Mucosa of gallbladder (tissue), 1 donor: ENCODE measurements around the gene ANKRD12. TPM values are rescaled to one million over a fixed set of nuclear protein-coding genes. Genes with fewer than 3 reads are reported as not detected.
"Not testable (repeated sequence)": the region's sequence is repeated elsewhere in the genome, so short reads cannot be mapped to it uniquely, and the experiment has no call there.

ENCODE experiments used
- DNase-seq: peaks from one replicate; pipeline ENCODE4 v3.0.0-alpha.2; 2020; ENCODE audit warnings: low spot score
- total RNA-seq: library from RNA; stranded (reverse); gene quantifications from one replicate; pipeline ENCODE4 v1.2.1, GENCODE V29; 2021
- donor health status: DM: no; HTN: no; CAD: no.

ANKRD12 gene
- total RNA-seq, 1 donor from 2014 or later = 62.8 TPM

GRCh38 chr18:9232977-9233376 lies 96.4 kb downstream of the ANKRD12 start:
- DNase-seq = no peak

GRCh38 chr18:9233771-9234440 lies 97.3 kb downstream of the ANKRD12 start:
- DNase-seq = no peak

- no peak for DNase-seq
Observed at GRCh38 chr18:9234528-9234927, 97.9 kb downstream of the ANKRD12 start.

GRCh38 chr18:9237981-9238380 lies 101.4 kb downstream of the ANKRD12 start:
- DNase-seq = no peak

- no peak for DNase-seq
Observed at GRCh38 chr18:9239720-9240119, 103.1 kb downstream of the ANKRD12 start.

- no peak for DNase-seq
Observed at GRCh38 chr18:9240270-9240669, 103.7 kb downstream of the ANKRD12 start.

- no peak for DNase-seq
Observed at GRCh38 chr18:9243029-9243428, 106.4 kb downstream of the ANKRD12 start.

- DNase-seq = no peak
Observed at GRCh38 chr18:9244376-9244775, 107.8 kb downstream of the ANKRD12 start.

- DNase-seq = no peak
Observed at GRCh38 chr18:9248661-9249060, 112.1 kb downstream of the ANKRD12 start.

GRCh38 chr18:9249254-9249653 lies 112.7 kb downstream of the ANKRD12 start:
- no peak for DNase-seq

- no peak for DNase-seq
Observed at GRCh38 chr18:9259173-9259572, 122.6 kb downstream of the ANKRD12 start.

- DNase-seq = no peak
Observed at GRCh38 chr18:9260388-9261380, 124.1 kb downstream of the ANKRD12 start.

- DNase-seq = no peak
Observed at GRCh38 chr18:9263264-9263663, 126.7 kb downstream of the ANKRD12 start.

- not testable (repeated sequence) for DNase-seq
Observed at GRCh38 chr18:9264797-9265196, 128.2 kb downstream of the ANKRD12 start.

- DNase-seq = no peak
Observed at GRCh38 chr18:9273221-9273620, 136.6 kb downstream of the ANKRD12 start.

- no peak for DNase-seq
Observed at GRCh38 chr18:9275890-9276289, 139.3 kb downstream of the ANKRD12 start.

- DNase-seq = no peak
Observed at GRCh38 chr18:9278028-9278427, 141.4 kb downstream of the ANKRD12 start.

GRCh38 chr18:9280849-9281248 lies 144.3 kb downstream of the ANKRD12 start:
- DNase-seq = no peak

- no peak for DNase-seq
Observed at GRCh38 chr18:9281780-9282179, 145.2 kb downstream of the ANKRD12 start.

- DNase-seq = no peak
Observed at GRCh38 chr18:9283791-9284190, 147.2 kb downstream of the ANKRD12 start.

- no peak for DNase-seq
Observed at GRCh38 chr18:9285604-9286003, 149.0 kb downstream of the ANKRD12 start.

- no peak for DNase-seq
Observed at GRCh38 chr18:9287036-9287435, 150.5 kb downstream of the ANKRD12 start.

- DNase-seq = no peak
Observed at GRCh38 chr18:9289698-9290097, 153.1 kb downstream of the ANKRD12 start.
